Panc1 (cell line): Measurements from ENCODE around the gene TMEFF2. TPM values are rescaled to one million over a fixed set of nuclear protein-coding genes. Genes with fewer than 3 reads are reported as not detected.

Source experiments
- ATAC-seq: fragments of 200-7000 bp; cut with Tn5 transposase; 2 replicates; pipeline ENCODE4 v1.9.1; 2020; ENCODE audit warnings: mild to moderate bottlenecking, moderate library complexity
- BruUV-seq: library from RNA; stranded (reverse); fragments of 400-500 nt; replicated peaks from 2 replicates; lab custom pipeline; 2021; lab: Mats Ljungman, UMichigan
- CTCF ChIA-PET: fragments of 300-600 bp; sonication (Branson Sonifier 250); formaldehyde crosslinking; loops from one replicate; lab custom pipeline; 2022; ENCODE audit warnings: antibody characterized with exemption; lab: Charles Lee
- POLR2A ChIA-PET: fragments of 300-600 bp; sonication (Branson Sonifier 250); formaldehyde crosslinking; loops from one replicate; lab custom pipeline; 2022; ENCODE audit warnings: antibody characterized with exemption; lab: Charles Lee
- DNase-seq: peaks from one replicate; pipeline ENCODE4 v3.0.0-alpha.2; 2010; ENCODE audit warnings: low read depth, low spot score
- H3K27ac ChIP-seq: 2 replicates; pipeline ENCODE4 v1.5.1; 2011; ENCODE audit warnings: mild to moderate bottlenecking, low read length, inconsistent platforms
- H3K27me3 ChIP-seq: fragments of 200-500 bp; sonication (Bioruptor generic); 2 replicates; pipeline ENCODE4 v1.6.0; 2014; ENCODE audit warnings: low read length, inconsistent platforms; ENCODE audit not compliant: control insufficient read depth, insufficient read depth
- H3K36me3 ChIP-seq: fragments of 200-500 bp; sonication (Bioruptor generic); 2 replicates; pipeline ENCODE4 v1.5.1; 2014; ENCODE audit warnings: inconsistent platforms, mild to moderate bottlenecking, low read length, moderate library complexity; ENCODE audit not compliant: control insufficient read depth, insufficient read depth
- H3K4me1 ChIP-seq: 2 replicates; pipeline ENCODE4 v1.5.1; 2011; ENCODE audit warnings: inconsistent platforms, mild to moderate bottlenecking, low read length, moderate library complexity; ENCODE audit not compliant: control insufficient read depth, insufficient read depth
- H3K4me3 ChIP-seq, 2 experiments: 2 replicates each; pipeline ENCODE4 v1.5.1; 2011 to 2012; ENCODE audit warnings: low read depth in 2 of 2, low read length in 2 of 2, mild to moderate bottlenecking in 2 of 2, inconsistent platforms in 1 of 2, moderate library complexity in 1 of 2
- H3K9me3 ChIP-seq: fragments of 200-500 bp; sonication (Bioruptor generic); 2 replicates; pipeline ENCODE4 v1.5.1; 2014; ENCODE audit warnings: low read depth, mild to moderate bottlenecking, inconsistent platforms, low read length, moderate library complexity; ENCODE audit not compliant: control insufficient read depth, insufficient read depth
- CTCF ChIP-seq: fragments of 450-650 bp; IDR thresholded peaks from 2 replicates; pipeline ENCODE4 v1.5.1; 2017; ENCODE audit warnings: mild to moderate bottlenecking
- POLR2AphosphoS5 ChIP-seq: IDR thresholded peaks from 2 replicates; pipeline ENCODE4 v1.6.1; 2012; ENCODE audit warnings: mild to moderate bottlenecking, low read depth, low read length, moderate library complexity
- REST ChIP-seq, 2 experiments: IDR thresholded peaks; 2 replicates each; pipeline ENCODE4 v1.6.1; 2011 to 2012; ENCODE audit warnings: low read depth in 2 of 2, control low read depth in 1 of 2, low read length in 1 of 2, mild to moderate bottlenecking in 1 of 2, moderate library complexity in 1 of 2; ENCODE audit not compliant: insufficient read depth in 1 of 2
- SIN3A ChIP-seq: IDR thresholded peaks from 2 replicates; pipeline ENCODE4 v1.6.1; 2012; ENCODE audit warnings: low read depth, mild to moderate bottlenecking, low read length, moderate library complexity, borderline replicate concordance; ENCODE audit not compliant: insufficient read depth
- TCF7L2 ChIP-seq: IDR thresholded peaks from 2 replicates; pipeline ENCODE4 v1.6.1; 2011; ENCODE audit warnings: mild to moderate bottlenecking, low read depth, low read length, inconsistent platforms
- in situ Hi-C: cut with HindIII; loops from 2 replicates; pipeline ENCODE4 v1.10.0; 2016; ENCODE audit warnings: low sequenced_read_pairs, low pct_unique_long_range_greater_than_20kb
- intact Hi-C: fragments of 100-400 bp; cut with micrococcal nuclease; formaldehyde crosslinking; loops from one replicate; pipeline ENCODE4 v1.10.0; 2022; ENCODE audit not compliant: unreplicated experiment
- total RNA-seq: library from RNA; stranded (reverse); gene quantifications from one replicate; pipeline ENCODE4 v1.2.1, GENCODE V29; 2021; ENCODE audit not compliant: unreplicated experiment

TMEFF2 gene
- total RNA-seq, 1 experiment from 2014 or later, result 1.5 TPM

- no TSS peak for BruUV-seq
- intact Hi-C loops (no loop called here), in situ Hi-C loops (no loop called here)
- Histone ChIP-seq H3K4me3 (no peak overlapping the region), H3K27me3 (no peaks in the 10 kb centered on the region), H3K27ac (no peak overlapping the region), H3K9me3 (no peaks in the 10 kb centered on the region), H3K36me3 (no peaks in the 10 kb centered on the region), H3K4me1 (no peaks in the 10 kb centered on the region)
- DNase-seq (no peak), ATAC-seq (no peak)
- POLR2A ChIA-PET, result no interaction called here
- CTCF ChIA-PET, result no interaction called here
- TF ChIP-seq TCF7L2, result no peak
Observed at GRCh38 chr2:192072778-192073177, 122.0 kb downstream of the TMEFF2 start.

- no TSS peak for BruUV-seq
- POLR2A ChIA-PET, result no interaction called here
Observed at GRCh38 chr2:192072261-192072660, 122.5 kb downstream of the TMEFF2 start.

GRCh38 chr2:192070099-192070498 is 124.6 kb downstream of the TMEFF2 start:
- Histone ChIP-seq H3K4me1 (no peaks in the 10 kb centered on the region), H3K27me3 (no peaks in the 10 kb centered on the region), H3K4me3 (no peak overlapping the region), H3K27ac (no peak overlapping the region), H3K9me3 (no peaks in the 10 kb centered on the region), H3K36me3 (no peaks in the 10 kb centered on the region)
- ChIA-PET CTCF (no interaction called here), POLR2A (no interaction called here)
- in situ Hi-C loops (no loop called here), intact Hi-C loops (no loop called here)
- no peak for DNase-seq
- no peak for ATAC-seq
- no TSS peak for BruUV-seq
- TF ChIP-seq SIN3A (no peak), CTCF (no peak), TCF7L2 (no peak), POLR2AphosphoS5 (no peak), REST (IDR thresholded peaks at IDR 0.05; ENCODE audit: insufficient read depth in 1 of 2, low read depth in 2 of 2, low read length in 1 of 2) (no peak)

More at GRCh38 chr2:192072261-192072660, 122.5 kb downstream of the TMEFF2 start:
- in situ Hi-C loops (no loop called here), intact Hi-C loops (no loop called here)
- Histone ChIP-seq H3K9me3 (no peaks in the 10 kb centered on the region), H3K36me3 (no peaks in the 10 kb centered on the region), H3K4me1 (no peaks in the 10 kb centered on the region), H3K4me3 (no peak overlapping the region), H3K27me3 (no peaks in the 10 kb centered on the region), H3K27ac (no peak overlapping the region)
- CTCF ChIA-PET, result no interaction called here
- no peak for DNase-seq
- TF ChIP-seq TCF7L2, result no peak
- TF ChIP-seq CTCF, result no peak
- TF ChIP-seq POLR2AphosphoS5, result no peak
- ATAC-seq, result no peak
